ENCODE results near the gene ARHGAP9. TPM values are rescaled to one million over a fixed set of nuclear protein-coding genes. Genes with fewer than 3 reads are reported as not detected.

Gene ARHGAP9
- total RNA-seq, 1 donor from 2014 or later = 37.7 TPM

- no peak for TF ChIP-seq CTCF (IDR thresholded peaks at IDR 0.05)
- intact Hi-C loops (cut with DNase I) = no loop called here
- H3K9me3 ChIP-seq = no peaks in the 10 kb centered on the region
- H3K27ac ChIP-seq = no peak overlapping the region
- peaks cover 6% of the 10 kb centered on the region for H3K27me3 ChIP-seq
- H3K36me3 ChIP-seq = no peaks in the 10 kb centered on the region
- no peak for ATAC-seq
- peaks cover 32% of the 10 kb centered on the region for H3K4me1 ChIP-seq
- DNase-seq = no peak
- peak overlapping the region; percentile 65 for H3K4me3 ChIP-seq
Observed at GRCh38 chr12:57460841-57461275, 18.8 kb downstream of the ARHGAP9 start.

GRCh38 chr12:57460468-57460784, 19.2 kb downstream of the ARHGAP9 start:
- DNase-seq (no peak), ATAC-seq (no peak)
- H3K9me3 ChIP-seq = no peaks in the 10 kb centered on the region
- peaks cover 6% of the 10 kb centered on the region for H3K27me3 ChIP-seq
- peak overlapping the region; percentile 79 for H3K4me3 ChIP-seq
- H3K36me3 ChIP-seq = no peaks in the 10 kb centered on the region
- intact Hi-C loops (cut with DNase I) = no loop called here
- H3K4me1 ChIP-seq = peaks cover 32% of the 10 kb centered on the region
- H3K27ac ChIP-seq = no peak overlapping the region
- no peak for TF ChIP-seq CTCF (IDR thresholded peaks at IDR 0.05)

- peak within 1 kb of the TSS; percentile 79 for H3K4me3 ChIP-seq
- peaks cover 32% of the 10 kb centered on the region for H3K4me1 ChIP-seq
- H3K9me3 ChIP-seq = no peaks in the 10 kb centered on the region
- no peak for DNase-seq
- H3K27me3 ChIP-seq = peaks cover 6% of the 10 kb centered on the region
- peak within 1 kb of the TSS; percentile 84 for H3K27ac ChIP-seq
- ATAC-seq = no peak
- TF ChIP-seq CTCF (IDR thresholded peaks at IDR 0.05) = no peak
- intact Hi-C loops (cut with DNase I) = loop anchor here (10.0 kb wide), 1 partner anchor 195 kb away; no protein-coding TSS in a partner anchor
- no peaks in the 10 kb centered on the region for H3K36me3 ChIP-seq
Observed at GRCh38 chr12:57459750-57460467, 19.8 kb downstream of the ARHGAP9 start, which contains the start of gene GLI1. Gene GLI1, plus strand, starts transcription at chr12:57459785. Its CDS starts 3,907 bp downstream, at chr12:57463692.

GRCh38 chr12:57459055-57459749, 20.5 kb downstream of the ARHGAP9 start:
- peak; percentile 96 for DNase-seq
- H3K27me3 ChIP-seq = peaks cover 6% of the 10 kb centered on the region
- H3K36me3 ChIP-seq = no peaks in the 10 kb centered on the region
- intact Hi-C loops (cut with DNase I) = loop anchor here (10.0 kb wide), 1 partner anchor 194 kb away; no protein-coding TSS in a partner anchor
- H3K4me1 ChIP-seq = peaks cover 32% of the 10 kb centered on the region
- H3K4me3 ChIP-seq = peak overlapping the region; percentile 79
- peak; percentile 96 for TF ChIP-seq CTCF (IDR thresholded peaks at IDR 0.05)
- peak; percentile 90 for ATAC-seq
- H3K27ac ChIP-seq = peak overlapping the region; percentile 84
- no peaks in the 10 kb centered on the region for H3K9me3 ChIP-seq

GRCh38 chr12:57458665-57459054, 21.0 kb downstream of the ARHGAP9 start:
- DNase-seq (no peak), ATAC-seq (no peak)
- H3K4me3 ChIP-seq = peak overlapping the region; percentile 79
- intact Hi-C loops (cut with DNase I) = loop anchor here (10.0 kb wide), 1 partner anchor 194 kb away; no protein-coding TSS in a partner anchor
- H3K4me1 ChIP-seq = peaks cover 32% of the 10 kb centered on the region
- H3K36me3 ChIP-seq = no peaks in the 10 kb centered on the region
- no peaks in the 10 kb centered on the region for H3K9me3 ChIP-seq
- H3K27me3 ChIP-seq = peaks cover 6% of the 10 kb centered on the region
- TF ChIP-seq CTCF (IDR thresholded peaks at IDR 0.05) = no peak
- H3K27ac ChIP-seq = peak overlapping the region; percentile 84
